ENCODE results near the gene CREB3L2. TPM values are rescaled to one million over a fixed set of nuclear protein-coding genes. Genes with fewer than 3 reads are reported as not detected.

The CREB3L2 gene
- total and polyA plus RNA-seq, 8 donors = 6.6 to 38.4 (median 32.2) TPM

GRCh38 chr7:137904833-137905232, 97.1 kb downstream of the CREB3L2 start:
- peaks cover 0 to 55% (median 17%) of the 10 kb centered on the region in 3 donors for H3K36me3 ChIP-seq
- no peak for DNase-seq
- intact Hi-C loops (cut with DNase I) = loop anchor here (5.0 kb wide), 2 partner anchors 97 to 102 kb away; partner anchors contain the start of gene CREB3L2 (in 1 of the 3)

GRCh38 chr7:137903382-137904169, 98.3 kb downstream of the CREB3L2 start:
- Histone ChIP-seq H3K9me3 (no peaks in the 10 kb centered on the region), H3K27ac (no peak overlapping the region), H3K36me3 (peaks cover 0 to 58% (median 19%) of the 10 kb centered on the region in 3 donors), H3K27me3 (no peaks in the 10 kb centered on the region), H3K4me3 (no peak overlapping the region), H3K4me1 (no peaks in the 10 kb centered on the region)
- DNase-seq = peak in 3 of 6 donors; percentile 34 to 61 (median 51)
- ATAC-seq = peak; percentile 70 to 87 (median 82)
- FAIRE-seq = no peak
- WGBS, 2 donors = 28 to 29% methylated on average over 9 of the region's 9 CpGs
- intact Hi-C loops (cut with DNase I) = loop anchor here in 2 of 3 donors (5.0 kb wide), 1 partner anchor 104 kb away; no protein-coding TSS in a partner anchor
- peak; percentile 50 to 78 (median 70) for TF ChIP-seq CTCF (IDR thresholded peaks at IDR 0.05)

More at GRCh38 chr7:137904833-137905232, 97.1 kb downstream of the CREB3L2 start:
- FAIRE-seq = no peak
- no peak for TF ChIP-seq CTCF (IDR thresholded peaks at IDR 0.05)
- ATAC-seq = no peak
- Histone ChIP-seq H3K4me3 (no peak overlapping the region), H3K4me1 (no peaks in the 10 kb centered on the region), H3K27ac (no peak overlapping the region), H3K9me3 (no peaks in the 10 kb centered on the region), H3K27me3 (no peaks in the 10 kb centered on the region)
- 65 to 83% methylated on average over 1 of the region's 1 CpG for WGBS, 2 donors

- intact Hi-C loops (cut with DNase I) = loop anchor here in 2 of 3 donors (5.0 kb wide), 1 partner anchor 107 kb away; no protein-coding TSS in a partner anchor
- no peak for ATAC-seq
- no peak for TF ChIP-seq CTCF (IDR thresholded peaks at IDR 0.05)
- DNase-seq = no peak
- Histone ChIP-seq H3K27me3 (no peaks in the 10 kb centered on the region), H3K36me3 (peaks cover 0 to 40% (median 7%) of the 10 kb centered on the region in 3 donors), H3K27ac (no peak overlapping the region), H3K4me1 (no peaks in the 10 kb centered on the region), H3K4me3 (no peak overlapping the region), H3K9me3 (no peaks in the 10 kb centered on the region)
- no peak for FAIRE-seq
- 70 to 73% methylated on average over 4 of the region's 4 CpGs for WGBS, 2 donors
Observed at GRCh38 chr7:137900137-137900536, 101.7 kb downstream of the CREB3L2 start.

GRCh38 chr7:137898839-137899721, 102.8 kb downstream of the CREB3L2 start:
- DNase-seq (peak; percentile 58 to 90 (median 76)), FAIRE-seq (no peak), ATAC-seq (peak; percentile 75 to 94 (median 94))
- WGBS, 2 donors = 25 to 29% methylated on average over 13 of the region's 14 CpGs
- H3K27me3 ChIP-seq = no peaks in the 10 kb centered on the region
- TF ChIP-seq CTCF (IDR thresholded peaks at IDR 0.05) = peak; percentile 70 to 89 (median 82)
- peaks cover 0 to 50% (median 11%) of the 10 kb centered on the region in 3 donors for H3K36me3 ChIP-seq
- H3K9me3 ChIP-seq = no peaks in the 10 kb centered on the region
- H3K4me3 ChIP-seq = no peak overlapping the region
- intact Hi-C loops (cut with DNase I) = loop anchor here in 2 of 3 donors (5.0 kb wide), 2 partner anchors 242 to 247 kb away; no protein-coding TSS in a partner anchor
- H3K4me1 ChIP-seq = no peaks in the 10 kb centered on the region
- H3K27ac ChIP-seq = no peak overlapping the region
